HEK293 (cell line): ENCODE measurements around the gene TICAM1.

Source experiments
- CTCF ChIA-PET: fragments of 350-600 bp; formaldehyde crosslinking; extraction: SDS; loops from one replicate; lab custom pipeline; 2021; ENCODE audit warnings: antibody characterized with exemption; lab: Yijun Ruan, JAX
- POLR2A ChIA-PET: fragments of 300-600 bp; formaldehyde crosslinking; extraction: SDS; loops from one replicate; lab custom pipeline; 2020; ENCODE audit warnings: antibody characterized with exemption, inconsistent platforms; lab: Yijun Ruan, JAX
- H3K27ac ChIP-seq: fragments of 200-500 bp; sonication (Bioruptor generic); 2 replicates; pipeline ENCODE4 v1.5.1; 2014; ENCODE audit warnings: low read depth, low read length, control low read depth, inconsistent platforms; ENCODE audit errors: extremely low read depth
- H3K36me3 ChIP-seq, 2 experiments: fragments of 200-500 bp in 1 of 2; sonication (Bioruptor generic) in 1 of 2; 1 replicate in 1 of 2; 2 replicates in 1 of 2; pipeline ENCODE4 v1.5.1; 2014 to 2017; ENCODE audit warnings: inconsistent platforms in 2 of 2, low read length in 2 of 2; ENCODE audit not compliant: control insufficient read depth in 2 of 2, insufficient read depth in 1 of 2
- H3K4me1 ChIP-seq: fragments of 200-500 bp; sonication (Bioruptor generic); 2 replicates; pipeline ENCODE4 v1.5.1; 2014; ENCODE audit warnings: mild to moderate bottlenecking, low read length, inconsistent platforms; ENCODE audit not compliant: control insufficient read depth, insufficient read depth
- H3K4me3 ChIP-seq: 2 replicates; pipeline ENCODE4 v1.5.1; 2011; ENCODE audit warnings: low read depth, mild to moderate bottlenecking, control low read depth, low read length, moderate library complexity
- H3K9me3 ChIP-seq: fragments of 200-500 bp; sonication (Bioruptor generic); 2 replicates; pipeline ENCODE4 v1.5.1; 2014; ENCODE audit warnings: low read depth, low read length, inconsistent platforms; ENCODE audit not compliant: control insufficient read depth, insufficient read depth
- GLIS1 ChIP-seq: fragments of 450-650 bp; formaldehyde crosslinking; IDR thresholded peaks from 2 replicates; pipeline ENCODE4 v1.5.1; 2016; ENCODE audit warnings: missing biosample characterization, missing genetic modification characterization
- GLIS2 ChIP-seq: fragments of 450-650 bp; formaldehyde crosslinking; IDR thresholded peaks from 2 replicates; pipeline ENCODE4 v1.5.1; 2016; ENCODE audit warnings: missing biosample characterization, missing genetic modification characterization
- KLF1 ChIP-seq: fragments of 450-650 bp; formaldehyde crosslinking; IDR thresholded peaks from 2 replicates; pipeline ENCODE4 v1.5.1; 2016; ENCODE audit warnings: missing biosample characterization, missing genetic modification characterization
- KLF9 ChIP-seq: fragments of 450-650 bp; formaldehyde crosslinking; IDR thresholded peaks from 2 replicates; pipeline ENCODE4 v1.5.1; 2016; ENCODE audit warnings: missing biosample characterization, missing genetic modification characterization, low read depth
- PRDM10 ChIP-seq: fragments of 450-650 bp; formaldehyde crosslinking; IDR thresholded peaks from 2 replicates; pipeline ENCODE4 v1.5.1; 2016; ENCODE audit warnings: missing biosample characterization, missing genetic modification characterization
- RBAK ChIP-seq: fragments of 450-650 bp; formaldehyde crosslinking; IDR thresholded peaks from 2 replicates; pipeline ENCODE4 v1.5.1; 2016; ENCODE audit warnings: missing biosample characterization, missing genetic modification characterization
- TCF7L2 ChIP-seq: IDR thresholded peaks from 2 replicates; pipeline ENCODE4 v1.6.1; 2011; ENCODE audit warnings: low read depth, mild to moderate bottlenecking, inconsistent platforms, low read length, moderate library complexity, borderline replicate concordance
- ZBTB6 ChIP-seq: fragments of 450-650 bp; formaldehyde crosslinking; IDR thresholded peaks from 2 replicates; pipeline ENCODE4 v1.5.1; 2017; ENCODE audit warnings: missing biosample characterization, missing genetic modification characterization
- ZNF112 ChIP-seq: fragments of 450-650 bp; formaldehyde crosslinking; IDR thresholded peaks from 2 replicates; pipeline ENCODE4 v1.5.0; 2017; ENCODE audit warnings: missing biosample characterization, missing genetic modification characterization
- ZNF175 ChIP-seq: fragments of 450-650 bp; formaldehyde crosslinking; IDR thresholded peaks from 2 replicates; pipeline ENCODE4 v1.5.1; 2016; ENCODE audit warnings: missing biosample characterization, missing genetic modification characterization
- ZNF18 ChIP-seq: fragments of 450-650 bp; formaldehyde crosslinking; IDR thresholded peaks from 2 replicates; pipeline ENCODE4 v1.5.1; 2016; ENCODE audit warnings: missing biosample characterization, missing genetic modification characterization
- ZNF221 ChIP-seq: fragments of 450-650 bp; formaldehyde crosslinking; IDR thresholded peaks from 2 replicates; pipeline ENCODE4 v1.5.1; 2017; ENCODE audit warnings: missing biosample characterization, missing genetic modification characterization, borderline replicate concordance
- ZNF274 ChIP-seq, 2 experiments: fragments of 200-500 bp in 1 of 2; fragments of 450-650 bp in 1 of 2; sonication (Bioruptor generic) in 1 of 2; formaldehyde crosslinking in 1 of 2; IDR thresholded peaks; 2 replicates each; pipeline versions ENCODE4 v1.5.1 to v1.6.1; 2014 to 2016; ENCODE audit warnings: borderline replicate concordance in 1 of 2, inconsistent platforms in 1 of 2, low read length in 1 of 2, missing biosample characterization in 1 of 2, missing genetic modification characterization in 1 of 2
- ZNF292 ChIP-seq: fragments of 450-650 bp; formaldehyde crosslinking; IDR thresholded peaks from 2 replicates; pipeline ENCODE4 v1.5.1; 2016; ENCODE audit warnings: low read depth, missing biosample characterization, missing genetic modification characterization, borderline replicate concordance
- ZNF423 ChIP-seq: fragments of 450-650 bp; formaldehyde crosslinking; IDR thresholded peaks from 2 replicates; pipeline ENCODE4 v1.5.1; 2016; ENCODE audit warnings: missing biosample characterization, missing genetic modification characterization
- ZNF473 ChIP-seq: fragments of 450-650 bp; formaldehyde crosslinking; IDR thresholded peaks from 2 replicates; pipeline ENCODE4 v1.5.1; 2017; ENCODE audit warnings: missing biosample characterization, missing genetic modification characterization
- ZNF513 ChIP-seq: fragments of 450-650 bp; IDR thresholded peaks from 2 replicates; pipeline ENCODE4 v1.5.1; 2018; ENCODE audit warnings: missing biosample characterization, missing genetic modification characterization
- ZNF514 ChIP-seq: fragments of 450-650 bp; formaldehyde crosslinking; IDR thresholded peaks from 2 replicates; pipeline ENCODE4 v1.5.1; 2016; ENCODE audit warnings: missing biosample characterization, missing genetic modification characterization
- ZNF544 ChIP-seq: fragments of 450-650 bp; formaldehyde crosslinking; IDR thresholded peaks from 2 replicates; pipeline ENCODE4 v1.5.0; 2017; ENCODE audit warnings: missing biosample characterization, missing genetic modification characterization
- ZNF600 ChIP-seq: fragments of 450-650 bp; formaldehyde crosslinking; IDR thresholded peaks from 2 replicates; pipeline ENCODE4 v1.5.1; 2016; ENCODE audit warnings: missing biosample characterization, missing genetic modification characterization
- ZNF623 ChIP-seq: fragments of 450-650 bp; formaldehyde crosslinking; IDR thresholded peaks from 2 replicates; pipeline ENCODE4 v1.5.1; 2016; ENCODE audit warnings: missing biosample characterization, missing genetic modification characterization
- ZNF776 ChIP-seq: fragments of 450-650 bp; formaldehyde crosslinking; IDR thresholded peaks from 2 replicates; pipeline ENCODE4 v1.5.0; 2017; ENCODE audit warnings: missing biosample characterization, missing genetic modification characterization, borderline replicate concordance
- ZNF792 ChIP-seq: fragments of 450-650 bp; formaldehyde crosslinking; IDR thresholded peaks from 2 replicates; pipeline ENCODE4 v1.5.1; 2016; ENCODE audit warnings: missing biosample characterization, missing genetic modification characterization
- TF ChIP-seq, protein P1 (sequence below): fragments of 450-650 bp; formaldehyde crosslinking; IDR thresholded peaks from 2 replicates; pipeline ENCODE4 v1.5.1; 2016; ENCODE audit warnings: missing biosample characterization, missing genetic modification characterization
- TF ChIP-seq, protein P2 (sequence below): fragments of 450-650 bp; formaldehyde crosslinking; IDR thresholded peaks from 2 replicates; pipeline ENCODE4 v1.5.1; 2016; ENCODE audit warnings: missing biosample characterization, missing genetic modification characterization

TICAM1 gene

DNA sequence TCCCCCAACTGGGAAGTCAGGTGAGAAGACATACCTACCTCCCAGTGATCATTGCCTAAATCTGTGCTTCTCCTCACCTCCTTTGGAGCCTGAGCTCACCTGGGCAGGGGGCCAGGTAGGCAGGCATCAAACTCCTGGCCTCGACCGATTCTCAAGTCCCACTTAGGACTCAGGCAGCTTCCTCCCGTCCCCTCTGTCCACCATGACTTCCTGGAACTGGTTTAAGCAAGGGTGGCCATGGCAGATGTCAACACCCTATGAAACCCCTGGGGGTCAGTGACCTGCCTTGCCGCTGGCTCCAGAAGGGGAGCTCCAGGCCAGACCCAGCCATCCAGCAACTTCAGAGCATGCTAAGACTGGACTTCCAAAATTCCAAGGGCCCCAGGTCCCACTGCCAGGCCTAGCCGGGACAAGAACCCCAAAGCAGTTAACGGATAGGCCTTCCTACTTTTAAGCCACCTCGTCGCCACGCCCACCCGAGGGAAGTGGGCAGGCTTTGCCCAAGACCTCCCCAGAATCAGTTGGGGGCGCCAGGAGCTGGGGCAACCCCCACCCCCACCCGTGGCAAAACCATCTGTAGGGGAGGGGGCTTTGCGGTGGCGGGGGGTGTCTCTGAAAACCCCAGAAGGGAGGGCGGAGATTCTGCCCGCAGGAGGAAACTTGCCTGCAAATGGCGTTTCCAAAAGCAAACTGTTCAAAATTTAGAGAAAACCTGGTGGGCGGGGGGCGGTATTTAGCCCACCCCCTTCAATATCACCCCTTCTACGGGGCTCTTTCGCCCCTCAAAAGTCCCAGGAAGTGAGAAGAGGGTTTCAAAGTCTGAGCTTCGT lies 35.3 kb upstream of the TICAM1 start (continued):
- TF ChIP-seq ZNF473 (tag by site-specific recombination) (no peak), ZNF544 (tag by site-specific recombination) (no peak), ZNF513 (tag by site-specific recombination) (no peak), KLF9 (tag by site-specific recombination) (peak; percentile 59), PRDM10 (peak; percentile 45), TCF7L2 (no peak), ZNF776 (no peak), ZNF112 (tag by site-specific recombination) (no peak)
- TF ChIP-seq, protein P1, sequence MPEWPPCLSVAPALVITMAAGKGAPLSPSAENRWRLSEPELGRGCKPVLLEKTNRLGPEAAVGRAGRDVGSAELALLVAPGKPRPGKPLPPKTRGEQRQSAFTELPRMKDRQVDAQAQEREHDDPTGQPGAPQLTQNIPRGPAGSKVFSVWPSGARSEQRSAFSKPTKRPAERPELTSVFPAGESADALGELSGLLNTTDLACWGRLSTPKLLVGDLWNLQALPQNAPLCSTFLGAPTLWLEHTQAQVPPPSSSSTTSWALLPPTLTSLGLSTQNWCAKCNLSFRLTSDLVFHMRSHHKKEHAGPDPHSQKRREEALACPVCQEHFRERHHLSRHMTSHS (tag by site-specific recombination): no peak

DNA sequence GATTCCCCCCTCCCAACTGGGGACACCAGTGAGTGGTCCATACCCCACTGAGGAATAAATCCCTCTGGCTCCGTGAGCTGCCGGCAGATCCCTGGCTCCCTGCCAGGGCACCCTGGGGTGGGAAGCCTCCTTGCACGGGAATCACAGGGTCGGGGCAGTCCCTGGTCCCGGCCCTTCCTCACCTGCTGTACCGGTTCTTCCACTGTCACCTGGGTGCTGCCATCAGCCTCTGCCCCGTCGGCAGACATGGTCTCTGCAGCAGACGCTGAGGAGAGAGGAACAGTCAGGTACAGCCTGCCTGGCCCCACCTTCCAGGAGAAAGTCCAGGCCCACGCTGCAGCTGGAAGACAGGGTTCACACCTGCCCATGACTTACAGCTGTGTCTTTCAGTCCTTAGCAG lies 29.6 kb upstream of the TICAM1 start:
- Histone ChIP-seq H3K36me3 (peaks cover 0 to 28% of the 10 kb centered on the region in 2 experiments; a peak in 2 of 3 replicates), H3K4me1 (no peaks in the 10 kb centered on the region), H3K27ac (no peak overlapping the region), H3K4me3 (no peak overlapping the region), H3K9me3 (no peaks in the 10 kb centered on the region)
- ChIA-PET CTCF (interaction anchor here (2.2 to 3.1 kb wide), 2 partner anchors 9 to 52 kb away, joined by 8 to 23 read pairs; no protein-coding TSS in a partner anchor), POLR2A (interaction anchor here (0.5 to 0.7 kb wide), 2 partner anchors 11 to 172 kb away, joined by 3 read pairs; no protein-coding TSS in a partner anchor)
- TF ChIP-seq ZNF221 (tag by site-specific recombination): no peak
- no peak for TF ChIP-seq GLIS2 (tag by site-specific recombination)
- TF ChIP-seq ZNF274 (IDR thresholded peaks at IDR 0.05; ENCODE audit: low read length): no peak
- TF ChIP-seq ZNF274 (tag by site-specific recombination; IDR thresholded peaks at IDR 0.05; ENCODE audit: borderline replicate concordance): no peak
- TF ChIP-seq ZNF175 (tag by site-specific recombination): no peak
- 0 out of 2 replicates have a peak, but pooled peaks have one; percentile 28 for TF ChIP-seq ZNF18 (tag by site-specific recombination)
- 0 out of 2 replicates have a peak, but pooled peaks have one; percentile 13 for TF ChIP-seq ZNF600 (tag by site-specific recombination)
- TF ChIP-seq, protein P2, sequence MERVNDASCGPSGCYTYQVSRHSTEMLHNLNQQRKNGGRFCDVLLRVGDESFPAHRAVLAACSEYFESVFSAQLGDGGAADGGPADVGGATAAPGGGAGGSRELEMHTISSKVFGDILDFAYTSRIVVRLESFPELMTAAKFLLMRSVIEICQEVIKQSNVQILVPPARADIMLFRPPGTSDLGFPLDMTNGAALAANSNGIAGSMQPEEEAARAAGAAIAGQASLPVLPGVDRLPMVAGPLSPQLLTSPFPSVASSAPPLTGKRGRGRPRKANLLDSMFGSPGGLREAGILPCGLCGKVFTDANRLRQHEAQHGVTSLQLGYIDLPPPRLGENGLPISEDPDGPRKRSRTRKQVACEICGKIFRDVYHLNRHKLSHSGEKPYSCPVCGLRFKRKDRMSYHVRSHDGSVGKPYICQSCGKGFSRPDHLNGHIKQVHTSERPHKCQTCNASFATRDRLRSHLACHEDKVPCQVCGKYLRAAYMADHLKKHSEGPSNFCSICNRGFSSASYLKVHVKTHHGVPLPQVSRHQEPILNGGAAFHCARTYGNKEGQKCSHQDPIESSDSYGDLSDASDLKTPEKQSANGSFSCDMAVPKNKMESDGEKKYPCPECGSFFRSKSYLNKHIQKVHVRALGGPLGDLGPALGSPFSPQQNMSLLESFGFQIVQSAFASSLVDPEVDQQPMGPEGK (tag by site-specific recombination): 0 out of 2 replicates have a peak, but pooled peaks have one; percentile 31
- TF ChIP-seq ZNF423 (tag by site-specific recombination): 0 out of 2 replicates have a peak, but pooled peaks have one; percentile 39
- no peak for TF ChIP-seq ZNF514
- TF ChIP-seq RBAK (tag by site-specific recombination): no peak
- TF ChIP-seq ZNF792 (tag by site-specific recombination): no peak
- peak; percentile 65 for TF ChIP-seq GLIS1 (tag by site-specific recombination)
- TF ChIP-seq ZNF623 (tag by site-specific recombination): no peak
- TF ChIP-seq ZNF292: no peak
- no peak for TF ChIP-seq KLF1 (tag by site-specific recombination)
- TF ChIP-seq ZBTB6 (tag by site-specific recombination): no peak
